ENCODE measurements around the gene PITX1.

PITX1 gene

DNA sequence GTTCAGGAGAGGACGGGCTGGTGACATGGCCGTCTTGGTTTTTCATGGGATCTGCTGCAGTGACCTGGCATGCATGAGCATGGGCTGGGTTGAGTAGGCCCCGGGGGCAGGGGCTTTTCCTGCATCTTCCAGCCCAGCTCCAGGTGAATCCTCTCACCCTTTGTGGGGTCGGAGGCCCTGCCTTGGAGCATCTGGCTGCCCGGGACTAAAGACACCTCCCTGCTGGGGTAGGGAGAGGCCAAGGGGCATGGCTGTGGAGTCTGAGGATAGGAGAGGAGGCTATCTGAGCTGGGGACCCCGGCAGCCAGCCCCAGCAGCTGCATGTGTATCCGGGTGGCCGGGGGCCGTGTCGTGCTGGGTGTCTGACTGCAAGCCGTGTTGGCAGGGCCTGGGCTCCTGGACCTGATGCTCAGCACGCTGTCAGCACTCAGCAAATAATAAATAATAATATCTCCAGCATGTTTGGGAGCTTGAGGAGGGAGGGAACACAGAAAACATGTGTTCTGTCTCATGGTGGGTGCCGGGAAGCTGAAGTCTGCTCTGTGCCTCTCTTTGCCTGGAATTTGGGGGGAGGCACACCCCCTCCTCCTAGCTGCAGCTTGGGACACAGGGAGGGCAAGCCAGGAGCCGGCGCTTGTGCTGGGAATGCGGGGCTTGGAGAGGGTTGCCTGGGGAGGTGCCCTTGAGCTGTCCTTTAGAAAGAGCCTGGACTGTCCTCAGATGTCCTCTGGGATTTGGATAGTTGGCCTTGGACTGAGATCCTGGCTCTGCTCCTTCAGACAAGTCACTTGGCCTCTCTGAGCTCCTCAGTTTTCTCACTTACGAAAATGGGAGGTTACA lies 28.4 kb upstream of the PITX1 start:
- H3K4me3 ChIP-seq (ENCODE audit: low read depth, low read length) = no peak overlapping the region

DNA sequence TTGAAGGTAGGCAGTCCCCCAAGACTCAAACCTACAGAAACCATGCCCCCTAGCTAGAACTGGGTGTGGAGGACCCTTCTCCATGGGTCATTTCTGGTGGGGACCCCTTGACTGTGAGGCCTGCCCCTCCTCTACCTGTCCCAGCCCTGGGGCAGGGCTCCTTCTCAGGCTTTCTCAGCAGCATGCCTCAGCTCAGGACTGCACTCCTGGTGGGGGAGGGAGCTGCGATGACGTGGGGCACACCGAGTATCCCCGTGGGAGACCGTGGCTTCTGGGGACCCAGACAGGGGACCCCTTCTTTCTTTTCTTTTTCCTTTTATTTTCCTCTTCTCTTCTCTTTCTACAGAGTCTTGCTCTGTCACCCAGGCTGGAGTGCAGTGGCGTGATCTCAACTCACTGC lies 27.0 kb upstream of the PITX1 start:
- H3K4me3 ChIP-seq (ENCODE audit: low read depth, low read length) = no peak overlapping the region

- H3K4me3 ChIP-seq (ENCODE audit: low read depth, low read length) = no peak overlapping the region
These were observed 26.0 kb upstream of the PITX1 start for GRCh38 chr5:135060021-135060420.

GRCh38 chr5:135059000-135059923 lies 25.2 kb upstream of the PITX1 start:
- no peak overlapping the region for H3K4me3 ChIP-seq (ENCODE audit: low read depth, low read length)

GRCh38 chr5:135058331-135058732 lies 24.3 kb upstream of the PITX1 start:
- H3K4me3 ChIP-seq (ENCODE audit: low read depth, low read length) = no peak overlapping the region

GRCh38 chr5:135057233-135057632 lies 23.2 kb upstream of the PITX1 start:
- no peak overlapping the region for H3K4me3 ChIP-seq (ENCODE audit: low read depth, low read length)

GRCh38 chr5:135056316-135057030 lies 22.4 kb upstream of the PITX1 start:
- H3K4me3 ChIP-seq (ENCODE audit: low read depth, low read length) = no peak overlapping the region

- no peak overlapping the region for H3K4me3 ChIP-seq (ENCODE audit: low read depth, low read length)
These were observed 21.4 kb upstream of the PITX1 start for GRCh38 chr5:135055396-135055795.

- H3K4me3 ChIP-seq (ENCODE audit: low read depth, low read length) = no peak overlapping the region
These were observed 20.5 kb upstream of the PITX1 start for GRCh38 chr5:135054546-135054945.

GRCh38 chr5:135053989-135054388 lies 20.0 kb upstream of the PITX1 start:
- no peak overlapping the region for H3K4me3 ChIP-seq (ENCODE audit: low read depth, low read length)

GRCh38 chr5:135053278-135053677 lies 19.2 kb upstream of the PITX1 start:
- H3K4me3 ChIP-seq (ENCODE audit: low read depth, low read length) = no peak overlapping the region

GRCh38 chr5:135052511-135053145 lies 18.6 kb upstream of the PITX1 start:
- no peak overlapping the region for H3K4me3 ChIP-seq (ENCODE audit: low read depth, low read length)

GRCh38 chr5:135051872-135052271 lies 17.8 kb upstream of the PITX1 start:
- H3K4me3 ChIP-seq (ENCODE audit: low read depth, low read length) = no peak overlapping the region

GRCh38 chr5:135051399-135051798 lies 17.4 kb upstream of the PITX1 start:
- no peak overlapping the region for H3K4me3 ChIP-seq (ENCODE audit: low read depth, low read length)

GRCh38 chr5:135050244-135050767 lies 16.3 kb upstream of the PITX1 start:
- no peak overlapping the region for H3K4me3 ChIP-seq (ENCODE audit: low read depth, low read length)

GRCh38 chr5:135048930-135049329 lies 14.9 kb upstream of the PITX1 start:
- H3K4me3 ChIP-seq (ENCODE audit: low read depth, low read length) = no peak overlapping the region

- no peak overlapping the region for H3K4me3 ChIP-seq (ENCODE audit: low read depth, low read length)
These were observed 14.3 kb upstream of the PITX1 start for GRCh38 chr5:135048286-135048685.

GRCh38 chr5:135047347-135047695 lies 13.3 kb upstream of the PITX1 start:
- H3K4me3 ChIP-seq (ENCODE audit: low read depth, low read length) = no peak overlapping the region

DNA sequence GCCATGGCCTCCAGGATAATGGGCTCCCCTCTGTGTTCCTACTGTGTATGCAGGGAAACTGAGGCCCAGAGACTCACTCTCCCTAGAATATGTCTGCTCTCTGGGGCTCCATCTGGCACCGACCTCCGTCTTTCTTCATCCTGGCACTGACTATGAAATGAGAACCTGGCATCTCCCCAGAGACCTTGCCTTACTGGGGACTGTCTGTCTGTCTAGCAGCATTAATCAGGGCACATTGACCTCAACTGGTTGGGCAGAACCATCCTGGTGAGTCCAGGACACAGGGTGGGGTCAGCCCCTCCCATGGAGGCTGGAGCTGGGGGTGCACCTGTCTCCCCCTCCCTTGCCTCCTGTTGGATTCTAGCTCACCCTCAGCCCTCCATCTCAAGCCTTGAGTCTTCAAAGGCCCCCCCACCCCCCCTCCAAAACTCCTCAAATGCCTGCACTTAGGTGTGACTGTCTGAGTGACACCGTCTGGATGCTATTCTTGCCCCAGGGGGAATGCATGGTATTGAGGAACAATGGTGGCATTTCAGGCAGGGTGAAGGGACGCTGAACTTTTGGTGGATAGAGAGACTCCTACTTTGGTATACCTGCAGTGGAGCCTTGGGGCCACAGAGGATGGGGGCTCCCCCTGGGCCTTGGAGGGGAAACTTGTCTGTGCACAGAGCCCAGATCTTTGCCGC lies 12.8 kb upstream of the PITX1 start:
- H3K4me3 ChIP-seq (ENCODE audit: low read depth, low read length) = no peak overlapping the region

DNA sequence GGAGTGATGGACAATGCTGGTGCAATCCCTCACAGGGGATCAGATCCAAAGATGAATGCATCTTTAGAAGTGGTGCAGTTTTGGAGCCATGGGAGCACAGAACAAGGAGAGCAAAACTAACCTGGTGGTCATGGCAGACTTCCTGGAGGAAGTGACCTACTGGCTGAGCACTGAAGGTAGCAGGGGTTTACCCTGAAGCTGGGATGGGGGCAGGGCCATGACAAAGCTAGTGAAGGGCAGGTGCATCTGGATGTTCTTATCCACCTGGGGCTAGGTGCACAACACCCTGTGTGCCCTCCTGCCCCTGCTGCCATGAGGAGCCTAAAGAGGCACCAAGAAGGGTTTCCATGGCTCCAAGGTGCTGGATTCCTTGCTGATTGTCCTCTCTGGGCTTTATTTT lies 11.5 kb upstream of the PITX1 start:
- H3K4me3 ChIP-seq (ENCODE audit: low read depth, low read length) = no peak overlapping the region
